Measurements from ENCODE around the gene FILIP1L.

The FILIP1L gene

GRCh38 chr3:100006570-100007271 lies 107.6 kb downstream of the FILIP1L start:
- no peak for DNase-seq

DNA sequence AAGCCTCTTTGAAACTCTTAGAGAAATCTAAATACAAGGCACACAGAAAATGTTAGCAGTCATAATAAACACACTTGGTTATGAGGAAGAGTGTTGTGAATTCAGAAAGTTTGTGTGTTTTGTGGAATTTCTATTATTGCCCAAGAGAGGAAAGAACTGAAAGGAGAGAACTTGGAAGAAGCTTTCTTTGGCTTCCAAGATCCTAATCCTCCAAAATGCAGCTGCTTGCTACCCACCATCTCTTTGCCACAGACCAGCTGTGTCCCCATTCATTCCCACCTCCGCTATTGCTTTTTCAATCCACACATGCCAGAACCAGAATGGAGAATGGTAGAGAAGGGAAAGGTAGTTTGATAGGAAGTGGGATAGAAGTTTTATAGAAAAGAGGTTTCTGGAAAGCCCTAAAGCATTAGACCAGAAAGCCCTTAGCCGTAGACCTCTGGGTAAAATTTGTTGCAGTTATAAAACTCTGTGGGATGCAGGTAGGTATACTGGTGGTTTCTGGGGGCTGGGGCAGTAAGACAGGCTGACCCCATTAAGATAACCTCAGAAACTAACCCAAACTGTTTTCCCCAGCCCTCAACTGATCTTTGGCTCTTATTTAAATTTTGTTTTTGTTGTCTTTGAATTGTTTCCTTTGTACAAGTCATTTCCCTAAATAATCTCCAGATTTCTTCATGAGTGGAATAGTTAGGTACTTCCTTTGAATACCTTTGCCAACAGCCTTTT lies 108.5 kb downstream of the FILIP1L start:
- no peak for DNase-seq

DNA sequence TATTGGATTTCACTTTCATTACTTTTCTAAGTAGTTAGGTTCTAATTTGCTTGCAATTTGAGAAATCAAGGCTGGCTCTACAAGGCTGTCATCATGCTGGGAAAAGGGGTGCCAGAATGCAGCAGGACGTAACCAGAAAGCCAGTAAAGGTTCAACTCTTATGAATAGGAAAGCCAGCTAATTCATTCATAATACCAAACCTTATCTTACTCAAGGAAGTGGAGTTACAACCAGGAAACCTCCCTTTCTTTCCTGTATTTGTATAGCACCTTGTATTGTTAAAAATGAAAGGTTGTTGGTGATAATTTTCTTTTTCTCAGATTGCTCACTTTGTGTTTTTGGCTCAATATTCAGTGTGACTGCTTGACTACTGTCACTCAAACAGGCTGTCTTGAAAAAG lies 109.4 kb downstream of the FILIP1L start:
- DNase-seq = no peak

DNA sequence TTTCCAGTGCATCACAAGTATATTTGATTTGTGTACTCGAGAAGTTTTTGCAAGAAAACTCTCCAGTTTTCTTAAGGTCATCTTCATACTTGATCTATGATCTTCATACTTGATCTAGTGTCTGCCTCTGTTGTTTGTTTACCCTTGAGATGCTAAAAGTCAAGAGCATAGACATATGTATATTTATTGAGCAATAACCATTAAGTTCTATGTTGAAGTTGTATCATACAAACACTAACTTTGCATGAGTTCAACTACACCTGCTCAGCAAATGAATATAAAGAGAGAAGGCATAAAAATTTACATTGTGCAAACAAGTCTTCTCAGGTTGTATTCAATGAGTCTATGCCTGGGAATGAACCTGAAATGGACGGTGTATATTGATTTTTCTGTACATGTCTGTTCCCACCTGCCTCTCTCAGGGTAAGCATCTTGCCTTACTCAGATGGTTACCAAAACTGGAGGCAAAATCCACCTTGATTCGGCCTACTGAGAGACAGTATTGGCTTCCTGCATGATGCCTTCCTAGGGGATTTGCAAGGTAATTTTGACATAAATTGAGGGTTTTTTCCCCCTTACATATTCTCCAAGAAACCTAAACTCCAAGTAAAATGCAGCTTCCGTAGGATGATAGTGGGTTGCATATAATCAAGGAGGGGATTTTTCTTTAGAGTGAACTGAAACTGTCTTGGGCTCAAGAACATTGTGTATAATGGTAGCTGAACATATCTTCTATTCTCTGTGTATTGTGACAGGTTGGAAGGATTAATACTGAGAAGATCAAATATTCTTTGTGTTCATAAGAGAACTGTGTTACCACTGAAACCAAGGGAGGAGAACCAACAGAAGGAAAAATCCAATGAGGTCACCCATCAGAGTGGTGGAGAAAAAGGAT lies 110.4 kb downstream of the FILIP1L start:
- DNase-seq = no peak

GRCh38 chr3:100002599-100003350 lies 111.5 kb downstream of the FILIP1L start:
- DNase-seq = no peak

DNA sequence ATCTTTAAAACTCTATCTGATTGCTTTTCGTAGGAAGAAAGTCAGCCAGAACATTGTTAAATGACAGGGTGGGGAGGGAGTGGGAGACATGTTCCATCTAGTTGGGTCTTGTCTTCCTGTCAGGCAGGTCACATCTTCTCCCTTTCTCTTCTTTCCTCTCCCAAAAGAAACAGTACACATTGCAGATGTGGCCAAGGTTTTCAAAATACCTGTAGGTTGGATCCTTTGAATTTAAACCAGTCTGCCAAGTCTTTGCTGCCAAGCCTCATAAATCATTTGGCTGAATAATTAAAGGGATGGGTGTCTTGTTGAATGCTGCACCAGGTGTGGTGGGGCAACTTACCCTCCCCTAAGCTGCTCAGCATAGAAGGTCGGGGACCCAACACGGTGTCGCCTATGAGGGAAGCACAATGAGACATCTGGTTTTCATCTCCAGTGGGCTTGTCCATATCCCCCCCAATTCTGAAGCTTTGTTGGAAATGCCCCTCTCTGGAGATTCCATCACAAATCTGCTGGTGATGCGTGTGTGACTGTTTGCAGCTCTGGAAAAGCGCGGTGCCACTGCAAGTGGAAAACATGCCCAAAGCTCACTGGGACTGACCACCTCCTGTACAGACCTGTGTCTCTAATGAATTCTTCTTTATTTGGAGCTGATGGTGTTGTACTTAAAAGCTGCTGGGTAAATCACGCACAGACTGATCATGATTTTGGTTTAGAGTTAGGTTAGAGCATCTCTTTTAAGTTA lies 112.6 kb downstream of the FILIP1L start:
- DNase-seq = no peak

GRCh38 chr3:100001083-100001482 lies 113.2 kb downstream of the FILIP1L start:
- no peak for DNase-seq

- no peak for DNase-seq
Measured at GRCh38 chr3:99999536-99999935, 114.8 kb downstream of the FILIP1L start.

GRCh38 chr3:99997293-99997692 lies 117.0 kb downstream of the FILIP1L start:
- DNase-seq = no peak

DNA sequence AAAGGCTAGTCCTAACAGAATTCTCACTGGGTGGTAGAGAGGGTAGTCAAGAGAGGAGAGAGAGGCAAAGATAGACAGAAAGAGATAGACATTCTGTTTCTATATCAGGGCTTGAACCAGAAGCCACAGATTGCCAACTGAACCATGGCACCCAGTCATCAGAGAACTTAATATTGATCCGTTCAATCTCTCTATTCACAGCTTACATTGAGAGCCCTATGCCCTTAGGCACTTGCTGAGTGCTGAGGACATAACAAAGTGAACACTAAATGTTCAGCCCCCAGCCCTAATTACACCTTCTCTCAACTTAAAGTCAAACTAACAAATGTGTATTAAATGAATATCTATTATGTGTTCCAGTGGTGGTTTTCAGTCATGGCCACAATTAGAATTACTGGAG lies 124.1 kb downstream of the FILIP1L start:
- DNase-seq = no peak

- DNase-seq = no peak
Measured at GRCh38 chr3:99984668-99985067, 129.6 kb downstream of the FILIP1L start.

DNA sequence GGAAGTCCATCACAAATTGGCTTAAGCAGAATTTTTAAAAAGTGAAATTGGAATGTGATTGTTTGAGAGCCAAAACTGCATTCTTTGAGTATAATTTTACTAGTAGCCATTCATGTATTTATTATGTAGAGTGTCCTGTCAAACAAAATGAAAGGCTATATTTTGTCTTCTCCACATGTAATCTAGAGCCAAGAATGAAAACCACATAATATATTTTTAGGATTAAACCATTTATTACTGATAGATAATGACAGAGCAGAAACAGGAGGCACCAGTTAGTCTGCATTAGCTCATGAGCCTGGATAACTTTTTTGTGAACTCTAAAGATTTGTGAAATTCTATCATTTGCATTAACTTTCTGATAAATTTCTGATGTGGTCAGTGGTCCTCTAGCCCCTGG lies 130.2 kb downstream of the FILIP1L start:
- no peak for DNase-seq

GRCh38 chr3:99982650-99983049 lies 131.7 kb downstream of the FILIP1L start:
- DNase-seq = no peak

DNA sequence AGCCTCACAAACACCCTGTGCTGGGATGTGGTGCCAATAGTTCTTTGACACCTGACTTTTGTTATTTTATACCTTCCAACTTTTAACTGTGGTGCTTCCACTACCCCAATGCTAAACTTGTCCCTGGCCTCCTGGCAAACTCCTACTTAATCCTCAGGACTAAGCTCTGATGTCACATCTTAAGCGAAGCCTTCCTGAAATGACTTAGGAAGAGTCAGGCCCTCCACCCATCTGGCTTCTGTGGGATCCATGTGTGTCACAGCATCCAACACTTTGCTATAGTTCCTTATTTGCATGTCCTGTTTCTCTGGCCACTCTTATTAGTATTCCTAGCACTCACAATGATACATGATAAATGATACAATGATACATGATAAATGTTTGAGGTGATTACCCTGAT lies 133.2 kb downstream of the FILIP1L start:
- no peak for DNase-seq

DNA sequence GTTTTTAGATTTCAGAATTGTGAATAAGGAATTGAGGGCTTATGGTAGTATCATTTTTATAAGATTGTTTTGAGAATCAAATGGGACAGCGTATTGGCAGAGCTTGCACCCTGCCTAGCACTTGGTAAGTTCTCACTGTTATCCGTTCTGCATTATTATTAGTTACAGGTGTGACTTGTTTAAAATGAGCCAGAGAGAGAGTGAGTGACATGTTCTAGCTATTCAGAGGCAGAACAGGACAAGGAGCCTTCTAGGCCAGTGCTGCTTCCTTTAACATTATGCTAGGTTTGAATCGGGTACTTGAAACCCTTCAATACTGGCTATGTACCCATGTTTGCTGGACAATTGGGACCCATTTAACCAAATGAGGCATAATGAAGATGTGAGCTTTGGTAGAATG lies 133.7 kb downstream of the FILIP1L start:
- DNase-seq = no peak

DNA sequence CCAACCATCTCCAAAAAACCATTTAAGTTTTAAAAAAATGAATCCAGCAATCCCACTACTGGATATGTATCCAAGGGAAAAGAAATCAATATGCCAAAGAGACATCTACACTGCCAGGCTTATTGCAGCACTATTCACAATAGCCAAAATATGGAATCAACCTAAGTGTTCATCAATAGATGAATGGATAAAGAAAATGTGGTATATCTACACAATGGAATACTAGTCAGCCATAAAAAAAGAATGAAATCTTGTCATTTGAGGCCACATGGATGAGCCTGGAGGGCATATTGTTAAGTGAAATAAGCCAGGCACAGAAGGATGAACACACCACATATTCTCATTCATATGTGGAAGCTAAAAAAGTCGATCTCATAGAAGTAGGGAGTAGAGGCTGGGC lies 136.1 kb downstream of the FILIP1L start:
- no peak for DNase-seq

- no peak for DNase-seq
Measured at GRCh38 chr3:99976584-99976983, 137.7 kb downstream of the FILIP1L start.

GRCh38 chr3:99974989-99975388 lies 139.3 kb downstream of the FILIP1L start:
- DNase-seq = no peak

DNA sequence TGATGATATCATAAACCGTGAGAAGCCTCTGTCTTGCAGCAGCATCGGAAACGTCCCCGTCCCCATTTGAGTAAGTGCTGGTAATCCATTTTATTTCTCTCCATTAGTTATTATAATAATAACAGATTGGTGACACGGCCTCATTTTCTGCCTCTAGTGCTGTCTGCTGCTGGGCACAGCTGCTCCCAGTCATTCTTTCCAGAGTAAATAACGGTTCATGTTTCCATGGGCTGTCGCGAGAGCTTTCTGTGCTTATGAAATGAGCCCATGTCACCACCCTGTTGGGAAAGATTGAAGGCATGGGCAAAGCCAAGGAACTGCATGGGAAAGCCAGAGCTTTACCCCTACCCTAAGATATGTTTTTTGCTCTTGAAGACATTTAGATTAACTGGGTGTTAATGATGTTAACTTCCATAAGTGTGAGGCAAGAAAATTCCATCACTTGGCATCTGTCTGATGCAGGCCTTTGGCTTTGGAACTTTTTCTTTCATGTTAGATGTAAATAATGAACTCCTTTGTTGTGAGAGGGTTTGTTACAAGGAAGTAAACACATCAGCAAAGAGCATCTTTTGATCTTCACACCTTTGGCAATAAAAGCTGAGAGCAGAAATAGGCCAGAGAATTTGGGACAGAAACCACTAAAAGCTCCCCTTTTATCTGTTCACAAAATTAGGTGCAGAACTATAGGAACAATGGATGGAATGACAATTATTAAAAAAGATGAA lies 141.8 kb downstream of the FILIP1L start:
- no peak for DNase-seq

- DNase-seq = no peak
Measured at GRCh38 chr3:99971761-99972160, 142.5 kb downstream of the FILIP1L start.

- DNase-seq = no peak
Measured at GRCh38 chr3:99970198-99970597, 144.1 kb downstream of the FILIP1L start.

All from activated CD4-positive, alpha-beta T cell treated with anti-CD3 and anti-CD28 coated beads for 48 hours (primary cell).